DOHH2 (cell line): ENCODE results near the gene CARMIL1.

ENCODE experiments used
- H3F3A ChIP-seq: fragments of 200-600 bp; sonication (generic), shearing (Covaris generic); 2 replicates; pipeline ENCODE4 v1.6.0; 2016; ENCODE audit warnings: antibody characterized with exemption, mild to moderate bottlenecking; ENCODE audit not compliant: control insufficient read depth, insufficient read depth
- H3K27ac ChIP-seq: fragments of 200-600 bp; sonication (generic); 2 replicates; pipeline ENCODE4 v1.5.1; 2014; ENCODE audit warnings: low read depth, mild to moderate bottlenecking, low read length, moderate library complexity
- H3K27me3 ChIP-seq: fragments of 200-600 bp; sonication (generic); 2 replicates; pipeline ENCODE4 v1.6.1; 2014; ENCODE audit warnings: mild to moderate bottlenecking, low read length, mixed read lengths; ENCODE audit not compliant: control insufficient read depth
- H3K36me3 ChIP-seq: fragments of 200-600 bp; sonication (generic); 2 replicates; pipeline ENCODE4 v1.6.1; 2014; ENCODE audit warnings: mild to moderate bottlenecking, low read length, moderate library complexity, mixed read lengths; ENCODE audit not compliant: control insufficient read depth
- H3K4me1 ChIP-seq: fragments of 200-600 bp; sonication (generic); 2 replicates; pipeline ENCODE4 v1.6.1; 2014; ENCODE audit warnings: mild to moderate bottlenecking, low read length, mixed read lengths; ENCODE audit not compliant: control insufficient read depth
- H3K4me2 ChIP-seq: fragments of 200-600 bp; sonication (generic); 2 replicates; pipeline ENCODE4 v1.6.0; 2014; ENCODE audit warnings: mild to moderate bottlenecking, low read length, moderate library complexity
- H3K4me3 ChIP-seq: fragments of 200-600 bp; sonication (generic); 2 replicates; pipeline ENCODE4 v1.5.1; 2014; ENCODE audit warnings: mild to moderate bottlenecking, low read length, mixed read lengths
- H3K79me2 ChIP-seq: fragments of 200-600 bp; sonication (generic); 2 replicates; pipeline ENCODE4 v1.6.1; 2014; ENCODE audit warnings: mild to moderate bottlenecking, low read length, mixed read lengths; ENCODE audit not compliant: control insufficient read depth
- H3K9me2 ChIP-seq: fragments of 200-600 bp; sonication (generic); replicated peaks from 2 replicates; pipeline ENCODE4 v1.6.1; 2014; ENCODE audit warnings: mild to moderate bottlenecking, low read length, mixed read lengths; ENCODE audit not compliant: control insufficient read depth
- H3K9me3 ChIP-seq: fragments of 200-600 bp; sonication (generic); 2 replicates; pipeline ENCODE4 v1.6.1; 2014; ENCODE audit warnings: antibody characterized with exemption, low read length, mixed read lengths; ENCODE audit not compliant: control insufficient read depth, insufficient read depth
- H4K20me1 ChIP-seq: fragments of 200-600 bp; sonication (generic); 2 replicates; pipeline ENCODE4 v1.6.0; 2014; ENCODE audit warnings: low read depth, mild to moderate bottlenecking, antibody characterized with exemption, low read length, moderate library complexity; ENCODE audit not compliant: control insufficient read depth, insufficient read depth
- EZH2phosphoT487 ChIP-seq: fragments of 200-600 bp; sonication (generic); IDR thresholded peaks from 2 replicates; pipeline ENCODE4 v1.6.1; 2017; ENCODE audit warnings: borderline replicate concordance, mild to moderate bottlenecking, antibody characterized with exemption, low read length, moderate library complexity, mixed read lengths
- TF ChIP-seq, protein P1 (sequence below): fragments of 200-600 bp; sonication (generic); IDR thresholded peaks from one replicate; pipeline ENCODE4 v1.5.1; 2014; ENCODE audit warnings: antibody characterized with exemption, mild to moderate bottlenecking, low read depth, low read length; ENCODE audit not compliant: poor library complexity, severe bottlenecking

Gene CARMIL1

DNA sequence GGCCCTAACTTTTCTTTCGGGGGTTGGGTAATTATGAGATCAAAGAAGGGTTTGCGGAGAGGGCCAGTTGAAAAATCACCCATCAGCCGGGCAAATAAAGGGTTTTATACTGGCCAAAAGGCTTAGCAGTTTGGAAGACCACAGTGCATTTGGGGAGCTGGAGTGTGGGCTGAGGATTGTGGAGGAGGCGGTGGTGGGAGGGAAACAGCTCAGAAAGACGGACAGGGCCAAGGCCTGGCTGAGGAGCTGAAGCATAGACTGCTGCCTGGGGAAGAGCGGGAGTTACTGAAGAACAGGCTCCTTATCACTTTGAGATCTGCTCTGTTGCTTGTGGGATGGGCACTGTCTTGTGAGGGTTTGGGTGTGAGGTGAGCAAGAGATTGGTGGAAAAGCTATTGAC lies 144.2 kb downstream of the CARMIL1 start:
- H3K36me3 ChIP-seq, result peaks cover 2% of the 10 kb centered on the region; the same call in 1 of the 2 replicates
- no peaks in the 10 kb centered on the region for H3K9me2 ChIP-seq

DNA sequence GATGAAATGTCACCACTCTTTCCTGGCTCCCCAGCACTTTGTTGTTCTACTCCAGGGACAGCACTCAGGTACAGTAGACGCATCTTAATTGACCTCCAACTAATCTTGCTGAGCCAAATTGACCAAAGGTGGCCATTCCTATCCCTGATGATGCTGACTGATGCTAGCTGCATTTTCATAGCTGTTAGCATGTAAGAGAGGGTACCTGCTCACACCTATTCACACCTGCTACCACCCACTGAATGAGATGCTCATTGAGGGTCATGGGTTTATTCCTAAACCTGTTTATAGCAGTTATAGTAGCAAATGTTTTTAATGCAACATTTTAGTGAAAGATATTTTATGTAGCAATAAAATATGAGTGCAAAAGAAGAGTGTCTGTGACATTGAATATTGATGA lies 145.1 kb downstream of the CARMIL1 start:
- TF ChIP-seq EZH2phosphoT487, result no peak
- TF ChIP-seq, protein P1, sequence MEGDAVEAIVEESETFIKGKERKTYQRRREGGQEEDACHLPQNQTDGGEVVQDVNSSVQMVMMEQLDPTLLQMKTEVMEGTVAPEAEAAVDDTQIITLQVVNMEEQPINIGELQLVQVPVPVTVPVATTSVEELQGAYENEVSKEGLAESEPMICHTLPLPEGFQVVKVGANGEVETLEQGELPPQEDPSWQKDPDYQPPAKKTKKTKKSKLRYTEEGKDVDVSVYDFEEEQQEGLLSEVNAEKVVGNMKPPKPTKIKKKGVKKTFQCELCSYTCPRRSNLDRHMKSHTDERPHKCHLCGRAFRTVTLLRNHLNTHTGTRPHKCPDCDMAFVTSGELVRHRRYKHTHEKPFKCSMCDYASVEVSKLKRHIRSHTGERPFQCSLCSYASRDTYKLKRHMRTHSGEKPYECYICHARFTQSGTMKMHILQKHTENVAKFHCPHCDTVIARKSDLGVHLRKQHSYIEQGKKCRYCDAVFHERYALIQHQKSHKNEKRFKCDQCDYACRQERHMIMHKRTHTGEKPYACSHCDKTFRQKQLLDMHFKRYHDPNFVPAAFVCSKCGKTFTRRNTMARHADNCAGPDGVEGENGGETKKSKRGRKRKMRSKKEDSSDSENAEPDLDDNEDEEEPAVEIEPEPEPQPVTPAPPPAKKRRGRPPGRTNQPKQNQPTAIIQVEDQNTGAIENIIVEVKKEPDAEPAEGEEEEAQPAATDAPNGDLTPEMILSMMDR, result no peak
- no peaks in the 10 kb centered on the region for H3K27me3 ChIP-seq
- H3F3A ChIP-seq, result peaks cover 4% of the 10 kb centered on the region; the same call in 1 of the 2 replicates
- no peak overlapping the region for H3K4me3 ChIP-seq
- peaks cover 44% of the 10 kb centered on the region for H3K4me1 ChIP-seq
- no peak overlapping the region for H3K27ac ChIP-seq
- H3K36me3 ChIP-seq, result peaks cover 2% of the 10 kb centered on the region; the same call in 1 of the 2 replicates
- H4K20me1 ChIP-seq, result no peaks in the 10 kb centered on the region
- no peak overlapping the region for H3K4me2 ChIP-seq
- no peaks in the 10 kb centered on the region for H3K9me2 ChIP-seq
- H3K79me2 ChIP-seq, result no peaks in the 10 kb centered on the region
- H3K9me3 ChIP-seq, result peaks cover 10% of the 10 kb centered on the region; the same call in 1 of the 2 replicates

More for the DNA sequence above, 144.2 kb downstream of the CARMIL1 start:
- H3K9me3 ChIP-seq, result peaks cover 10% of the 10 kb centered on the region; the same call in 1 of the 2 replicates
- H3K4me2 ChIP-seq, result no peak overlapping the region
- no peak for TF ChIP-seq EZH2phosphoT487
- TF ChIP-seq, protein P1, result no peak
- no peaks in the 10 kb centered on the region for H3K27me3 ChIP-seq
- peaks cover 35% of the 10 kb centered on the region for H3K4me1 ChIP-seq
- no peaks in the 10 kb centered on the region for H3K79me2 ChIP-seq
- H4K20me1 ChIP-seq, result no peaks in the 10 kb centered on the region
- no peak overlapping the region for H3K27ac ChIP-seq
- peaks cover 4% of the 10 kb centered on the region; the same call in 1 of the 2 replicates for H3F3A ChIP-seq
- no peak overlapping the region for H3K4me3 ChIP-seq

GRCh38 chr6:25427549-25427948 lies 148.4 kb downstream of the CARMIL1 start:
- no peak for TF ChIP-seq EZH2phosphoT487
- TF ChIP-seq, protein P1, result no peak
- no peaks in the 10 kb centered on the region for H4K20me1 ChIP-seq
- H3K4me1 ChIP-seq, result peaks cover 57% of the 10 kb centered on the region
- peak overlapping the region; percentile 35 for H3K4me3 ChIP-seq
- no peaks in the 10 kb centered on the region for H3K79me2 ChIP-seq
- peaks cover 4% of the 10 kb centered on the region; the same call in 1 of the 2 replicates for H3F3A ChIP-seq
- no peaks in the 10 kb centered on the region for H3K9me3 ChIP-seq
- peak overlapping the region; percentile 63 for H3K4me2 ChIP-seq
- H3K36me3 ChIP-seq, result no peaks in the 10 kb centered on the region
- H3K27ac ChIP-seq, result peak overlapping the region; percentile 56
- H3K9me2 ChIP-seq, result no peaks in the 10 kb centered on the region
- no peaks in the 10 kb centered on the region for H3K27me3 ChIP-seq
